Glutamatergic neuron (in vitro differentiated cells): ENCODE data around the gene CPXM2. TPM values are rescaled to one million over a fixed set of nuclear protein-coding genes. Genes with fewer than 3 reads are reported as not detected.
A peak's percentile ranks its signal among the peaks of the same experiment; 100 is the strongest.

ENCODE experiments used
- DNase-seq: peaks from one replicate; pipeline ENCODE4 v3.0.0; 2022
- H3K27ac Mint-ChIP-seq: one replicate; pipeline ENCODE4 v1.8.0; 2020; ENCODE audit warnings: mild to moderate bottlenecking, mixed read lengths, inconsistent platforms; ENCODE audit not compliant: unreplicated experiment
- H3K27me3 Mint-ChIP-seq: one replicate; pipeline ENCODE4 v1.8.0; 2020; ENCODE audit warnings: mild to moderate bottlenecking, moderate library complexity, mixed read lengths, inconsistent platforms; ENCODE audit not compliant: unreplicated experiment
- H3K36me3 Mint-ChIP-seq: one replicate; pipeline ENCODE4 v1.8.0; 2020; ENCODE audit warnings: mild to moderate bottlenecking, mixed read lengths, inconsistent platforms; ENCODE audit not compliant: unreplicated experiment
- H3K4me1 Mint-ChIP-seq: one replicate; pipeline ENCODE4 v1.8.0; 2020; ENCODE audit warnings: mild to moderate bottlenecking, low read depth, mixed read lengths, inconsistent platforms; ENCODE audit not compliant: unreplicated experiment
- H3K4me3 Mint-ChIP-seq: one replicate; pipeline ENCODE4 v1.8.0; 2020; ENCODE audit warnings: mild to moderate bottlenecking, mixed read lengths, inconsistent platforms; ENCODE audit not compliant: unreplicated experiment
- H3K9me3 Mint-ChIP-seq: one replicate; pipeline ENCODE4 v1.8.0; 2020; ENCODE audit warnings: mild to moderate bottlenecking, moderate library complexity, mixed read lengths, inconsistent platforms; ENCODE audit not compliant: unreplicated experiment
- CTCF ChIP-seq: fragments of 200-600 bp; sonication (generic); IDR thresholded peaks from one replicate; pipeline ENCODE4 v1.5.0; 2021; ENCODE audit not compliant: partially characterized antibody, unreplicated experiment
- total RNA-seq: library from RNA; stranded (reverse); fragmentation: NEBNext Ultra II Directional; extraction: Animal tissue kit (Norgen Biotek cat#: 25700); gene quantifications from one replicate; pipeline ENCODE4 v1.2.1, GENCODE V29; 2021; ENCODE audit not compliant: unreplicated experiment

The CPXM2 gene
- total RNA-seq, 1 donor from 2014 or later = not detected

DNA sequence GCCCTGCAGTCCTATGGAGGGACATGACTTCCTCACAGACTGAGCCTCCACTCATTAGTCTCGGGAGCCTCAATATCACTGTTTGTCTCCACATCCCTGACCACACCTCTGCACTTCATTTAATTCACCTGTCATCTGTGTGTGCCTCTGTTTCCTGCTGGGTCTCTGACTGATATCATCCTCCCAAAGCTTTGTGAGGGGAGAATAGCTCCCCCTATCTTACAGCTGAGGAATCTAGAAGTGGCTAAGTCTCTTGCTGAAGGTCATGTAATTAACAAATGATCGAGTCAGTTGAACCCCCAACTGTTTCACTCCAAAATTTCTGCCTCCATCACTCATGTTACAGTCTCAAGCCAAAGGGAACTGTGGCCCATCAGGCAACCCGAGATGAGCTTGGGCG, 5.5 kb upstream of the CPXM2 start:
- H3K36me3 Mint-ChIP-seq = peaks cover 5% of the 10 kb centered on the region
- H3K27ac Mint-ChIP-seq = no peak overlapping the region
- no peaks in the 10 kb centered on the region for H3K4me1 Mint-ChIP-seq
- DNase-seq = no peak
- peaks cover 2% of the 10 kb centered on the region for H3K27me3 Mint-ChIP-seq
- H3K4me3 Mint-ChIP-seq = no peak overlapping the region
- TF ChIP-seq CTCF = no peak
- H3K9me3 Mint-ChIP-seq = peaks cover 5% of the 10 kb centered on the region

GRCh38 chr10:123896246-123896927, 4.8 kb upstream of the CPXM2 start:
- H3K36me3 Mint-ChIP-seq = peaks cover 5% of the 10 kb centered on the region
- no peak overlapping the region for H3K27ac Mint-ChIP-seq
- peaks cover 2% of the 10 kb centered on the region for H3K27me3 Mint-ChIP-seq
- no peak for DNase-seq
- H3K4me3 Mint-ChIP-seq = no peak overlapping the region
- no peaks in the 10 kb centered on the region for H3K4me1 Mint-ChIP-seq
- TF ChIP-seq CTCF = no peak
- H3K9me3 Mint-ChIP-seq = peaks cover 5% of the 10 kb centered on the region

- TF ChIP-seq CTCF = no peak
- Mint-ChIP-seq H3K27me3 (peaks cover 7% of the 10 kb centered on the region), H3K27ac (no peak overlapping the region), H3K36me3 (no peaks in the 10 kb centered on the region), H3K4me1 (peaks cover 2% of the 10 kb centered on the region), H3K4me3 (no peak overlapping the region), H3K9me3 (peaks cover 3% of the 10 kb centered on the region)
- DNase-seq = no peak
Measured at GRCh38 chr10:123893651-123894050, 2.0 kb upstream of the CPXM2 start.

DNA sequence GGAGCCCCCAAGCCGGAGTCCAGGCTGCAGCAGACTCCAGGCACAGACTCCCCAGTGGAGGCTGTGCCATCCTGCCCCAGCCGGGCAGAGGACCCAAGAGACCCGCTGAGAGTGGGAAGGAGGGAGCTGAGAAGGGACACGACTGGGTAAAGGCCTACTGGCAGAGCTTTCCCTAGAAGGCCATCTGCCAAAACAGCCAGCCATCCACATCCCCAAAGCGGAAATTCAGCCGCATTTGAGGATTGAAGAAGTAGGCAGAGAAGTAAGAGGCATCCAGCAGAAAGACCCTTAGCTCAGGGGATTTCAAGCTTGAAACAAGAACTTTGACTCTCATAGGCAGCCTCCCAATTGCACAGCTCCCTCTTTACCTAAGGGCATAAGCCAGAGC, 857 bp downstream of the CPXM2 start:
- Mint-ChIP-seq H3K4me1 (peaks cover 2% of the 10 kb centered on the region), H3K4me3 (peak overlapping the region; percentile 78), H3K27me3 (peaks cover 9% of the 10 kb centered on the region), H3K36me3 (no peaks in the 10 kb centered on the region), H3K27ac (no peak overlapping the region), H3K9me3 (peaks cover 3% of the 10 kb centered on the region)
- no peak for TF ChIP-seq CTCF
- no peak for DNase-seq

DNA sequence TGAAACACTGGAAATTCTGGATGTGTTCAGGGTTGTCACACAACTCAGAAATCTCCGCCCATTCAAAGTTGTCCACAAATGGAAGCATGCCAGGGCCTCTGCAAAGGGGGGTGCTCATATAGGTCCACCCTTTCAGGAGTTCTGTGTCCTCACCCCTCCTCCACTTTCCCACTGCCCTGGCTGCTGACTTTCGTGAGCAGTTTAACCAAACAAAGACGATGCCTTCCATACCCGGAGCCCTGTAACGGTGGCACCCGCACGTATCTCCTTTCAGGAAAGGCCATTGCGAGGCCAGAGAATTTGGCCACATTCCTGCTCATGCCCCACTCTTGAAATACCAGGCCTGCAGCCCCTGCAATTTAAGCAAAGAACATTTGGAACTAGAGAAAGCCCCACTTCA, 1.4 kb downstream of the CPXM2 start:
- H3K27ac Mint-ChIP-seq = no peak overlapping the region
- peaks cover 7% of the 10 kb centered on the region for H3K27me3 Mint-ChIP-seq
- peaks cover 2% of the 10 kb centered on the region for H3K4me1 Mint-ChIP-seq
- no peak for TF ChIP-seq CTCF
- no peak overlapping the region for H3K4me3 Mint-ChIP-seq
- H3K36me3 Mint-ChIP-seq = no peaks in the 10 kb centered on the region
- peaks cover 3% of the 10 kb centered on the region for H3K9me3 Mint-ChIP-seq
- DNase-seq = no peak
